ENCODE measurements around the gene CENPF.
"Not testable (repeated sequence)": the region's sequence is repeated elsewhere in the genome, so short reads cannot be mapped to it uniquely, and the experiment has no call there.

Gene CENPF, protein sequence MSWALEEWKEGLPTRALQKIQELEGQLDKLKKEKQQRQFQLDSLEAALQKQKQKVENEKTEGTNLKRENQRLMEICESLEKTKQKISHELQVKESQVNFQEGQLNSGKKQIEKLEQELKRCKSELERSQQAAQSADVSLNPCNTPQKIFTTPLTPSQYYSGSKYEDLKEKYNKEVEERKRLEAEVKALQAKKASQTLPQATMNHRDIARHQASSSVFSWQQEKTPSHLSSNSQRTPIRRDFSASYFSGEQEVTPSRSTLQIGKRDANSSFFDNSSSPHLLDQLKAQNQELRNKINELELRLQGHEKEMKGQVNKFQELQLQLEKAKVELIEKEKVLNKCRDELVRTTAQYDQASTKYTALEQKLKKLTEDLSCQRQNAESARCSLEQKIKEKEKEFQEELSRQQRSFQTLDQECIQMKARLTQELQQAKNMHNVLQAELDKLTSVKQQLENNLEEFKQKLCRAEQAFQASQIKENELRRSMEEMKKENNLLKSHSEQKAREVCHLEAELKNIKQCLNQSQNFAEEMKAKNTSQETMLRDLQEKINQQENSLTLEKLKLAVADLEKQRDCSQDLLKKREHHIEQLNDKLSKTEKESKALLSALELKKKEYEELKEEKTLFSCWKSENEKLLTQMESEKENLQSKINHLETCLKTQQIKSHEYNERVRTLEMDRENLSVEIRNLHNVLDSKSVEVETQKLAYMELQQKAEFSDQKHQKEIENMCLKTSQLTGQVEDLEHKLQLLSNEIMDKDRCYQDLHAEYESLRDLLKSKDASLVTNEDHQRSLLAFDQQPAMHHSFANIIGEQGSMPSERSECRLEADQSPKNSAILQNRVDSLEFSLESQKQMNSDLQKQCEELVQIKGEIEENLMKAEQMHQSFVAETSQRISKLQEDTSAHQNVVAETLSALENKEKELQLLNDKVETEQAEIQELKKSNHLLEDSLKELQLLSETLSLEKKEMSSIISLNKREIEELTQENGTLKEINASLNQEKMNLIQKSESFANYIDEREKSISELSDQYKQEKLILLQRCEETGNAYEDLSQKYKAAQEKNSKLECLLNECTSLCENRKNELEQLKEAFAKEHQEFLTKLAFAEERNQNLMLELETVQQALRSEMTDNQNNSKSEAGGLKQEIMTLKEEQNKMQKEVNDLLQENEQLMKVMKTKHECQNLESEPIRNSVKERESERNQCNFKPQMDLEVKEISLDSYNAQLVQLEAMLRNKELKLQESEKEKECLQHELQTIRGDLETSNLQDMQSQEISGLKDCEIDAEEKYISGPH (N-terminal part only)
- 11.2 to 15.6 (median 11.5) reads per million in 3 experiments for total RNA-seq

DNA sequence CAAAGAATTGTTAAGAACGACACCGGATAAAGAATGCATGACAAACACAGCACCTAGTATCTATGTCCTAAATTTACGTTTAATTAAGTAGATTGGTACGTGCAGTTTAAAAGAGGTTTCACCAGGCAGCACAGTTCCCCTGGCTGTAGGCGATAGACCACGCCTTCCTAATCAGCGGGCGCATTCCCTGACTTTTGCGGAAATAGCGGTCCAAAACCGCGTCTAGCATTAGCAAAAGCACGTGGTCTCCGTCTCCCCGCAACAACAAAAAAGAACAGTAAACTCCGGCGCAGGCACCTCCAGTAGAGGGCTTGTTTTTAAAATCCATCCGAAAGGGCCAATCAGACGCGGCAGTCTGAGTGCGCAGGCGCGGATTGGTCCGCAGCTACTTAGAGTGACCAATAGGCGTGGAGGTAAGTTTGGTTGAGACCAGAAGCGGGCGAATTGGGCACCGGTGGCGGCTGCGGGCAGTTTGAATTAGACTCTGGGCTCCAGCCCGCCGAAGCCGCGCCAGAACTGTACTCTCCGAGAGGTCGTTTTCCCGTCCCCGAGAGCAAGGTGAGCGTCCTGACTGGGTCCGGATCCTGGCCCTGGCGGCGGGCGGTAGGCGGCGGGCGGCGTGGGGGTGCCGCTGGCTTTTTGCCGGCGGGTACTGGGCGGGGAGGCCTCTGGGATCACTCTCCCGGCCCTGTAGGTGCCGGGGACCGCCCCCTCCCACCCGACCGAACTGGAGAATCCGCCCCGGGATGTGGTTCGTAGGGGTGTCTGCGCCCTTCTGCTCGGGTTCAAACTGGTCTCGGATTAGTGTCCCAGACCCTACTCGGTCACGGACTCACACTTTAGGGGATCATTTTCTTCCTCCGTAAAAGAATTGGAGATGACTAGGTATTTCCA lies at the start of gene CENPF:
CENPF (plus strand) TSS at position 432 of the 894 bp plus-strand sequence. CDS start 10,560 bp downstream, outside the sequence.
- DNase-seq, result peak; percentile 95

DNA sequence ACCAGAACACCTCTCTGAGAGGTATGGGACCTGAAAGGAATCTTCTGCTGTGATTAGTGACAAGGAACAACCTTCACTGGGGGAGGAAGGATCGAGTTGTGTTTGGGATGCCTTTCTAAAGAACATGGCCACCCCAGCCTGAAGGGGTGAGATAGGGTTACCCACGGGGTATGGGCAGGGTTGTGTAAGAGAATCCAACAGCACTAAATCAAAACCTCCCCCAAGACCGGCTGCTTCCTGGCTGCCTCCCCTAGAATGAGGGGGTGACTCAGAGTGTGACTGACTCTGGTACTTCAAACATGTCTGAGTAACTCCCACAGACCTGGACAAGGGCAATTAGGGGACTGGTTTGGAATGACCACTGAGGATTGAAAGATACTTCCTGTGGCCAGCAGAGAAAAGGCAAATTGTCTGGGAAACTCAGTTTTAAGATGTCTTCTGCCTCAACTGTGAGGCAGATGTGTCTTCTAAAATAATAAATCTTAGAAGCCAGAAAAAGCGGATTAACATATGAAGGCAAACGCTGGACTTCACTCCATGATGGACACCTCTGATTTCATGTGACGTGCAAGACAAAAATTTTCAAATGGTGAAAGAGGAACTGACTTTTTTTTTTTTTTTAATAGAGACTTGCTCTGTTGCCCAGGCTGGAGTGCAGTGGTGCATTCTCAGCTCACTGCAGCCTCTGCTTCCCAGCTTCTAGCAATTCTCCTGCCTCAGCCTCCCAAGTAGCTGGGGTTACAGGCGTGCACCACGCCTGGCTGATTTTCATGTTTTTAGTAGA lies 44.9 kb upstream of the CENPF start:
- no peak for DNase-seq

DNA sequence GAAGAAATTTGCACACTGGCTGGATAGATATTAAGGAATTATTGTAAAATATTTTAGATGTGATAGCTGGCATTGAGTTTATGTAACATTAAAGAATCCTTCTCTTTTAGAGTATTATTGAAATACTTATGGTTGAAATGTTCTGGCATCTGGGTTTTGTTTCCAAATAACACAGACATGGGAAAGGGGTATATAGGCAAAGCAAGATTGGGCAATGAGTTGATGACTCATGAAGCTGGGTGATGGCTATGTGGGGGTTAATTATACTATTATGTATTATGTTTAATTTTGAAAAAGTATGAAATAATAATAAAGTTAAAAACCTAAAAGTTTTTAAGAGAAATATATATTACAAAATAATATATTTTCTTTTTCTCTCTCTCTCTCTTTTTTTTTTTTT lies 39.1 kb upstream of the CENPF start:
- DNase-seq, result no peak

DNA sequence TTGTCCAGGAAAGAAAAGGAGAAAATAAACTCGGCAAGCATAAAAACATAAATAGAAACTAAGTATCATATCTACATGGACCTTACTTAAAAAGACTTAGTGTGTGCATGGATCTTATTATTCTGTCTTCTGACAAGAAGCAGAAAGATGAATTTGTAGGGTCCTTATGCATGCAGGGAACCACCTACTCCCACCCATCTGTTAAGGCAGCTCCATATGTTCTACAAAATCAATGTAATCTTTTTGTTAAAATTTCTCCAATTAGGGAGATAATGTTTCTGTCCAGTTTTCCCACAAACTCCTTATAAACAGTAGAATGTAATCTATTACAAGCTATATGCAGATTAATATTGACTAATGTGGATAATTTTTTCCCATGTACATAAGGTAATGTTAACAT lies 37.7 kb upstream of the CENPF start:
- DNase-seq, result no peak

DNA sequence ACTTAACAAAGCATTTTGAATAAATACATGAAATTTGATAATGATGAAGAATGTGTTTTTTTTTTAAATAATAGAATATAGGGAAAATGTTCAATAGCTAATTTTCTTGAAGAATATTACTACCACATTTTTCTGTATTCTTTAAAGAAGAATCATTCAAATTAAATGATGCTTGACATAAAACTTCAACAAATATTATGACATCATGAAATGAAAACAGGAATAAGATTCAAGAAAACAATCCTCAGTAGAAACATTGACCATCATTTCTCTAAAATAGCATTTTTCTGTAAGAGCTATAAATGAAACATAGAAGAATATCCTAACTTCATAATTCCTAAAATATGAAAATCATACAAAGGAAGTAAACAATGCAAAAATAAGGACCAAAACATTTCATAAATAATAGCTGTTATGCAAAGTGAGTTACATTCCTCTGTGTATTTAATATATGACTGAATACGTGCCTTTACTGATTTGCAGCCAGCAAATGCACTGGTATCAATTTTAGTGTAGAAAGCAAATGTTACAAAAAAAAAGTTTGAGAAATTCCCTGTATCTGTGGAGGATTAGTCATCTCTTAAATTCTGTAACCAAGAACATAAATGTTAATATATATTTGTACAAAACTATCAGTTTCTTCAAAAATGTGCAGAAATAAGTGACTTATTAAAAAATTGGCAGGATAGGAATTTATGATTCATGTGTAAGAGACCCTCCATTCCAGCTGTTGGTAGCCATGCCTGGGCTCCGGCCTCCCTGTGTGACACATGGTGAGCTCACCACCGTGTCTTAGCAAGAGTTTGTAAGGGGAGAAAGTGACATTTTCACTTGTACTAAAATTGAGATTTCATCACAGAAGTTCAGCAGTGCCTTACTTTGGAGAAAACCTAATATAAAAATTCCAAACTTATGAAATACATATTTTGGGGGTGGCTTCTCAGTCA lies 36.6 kb upstream of the CENPF start:
- no peak for DNase-seq

DNA sequence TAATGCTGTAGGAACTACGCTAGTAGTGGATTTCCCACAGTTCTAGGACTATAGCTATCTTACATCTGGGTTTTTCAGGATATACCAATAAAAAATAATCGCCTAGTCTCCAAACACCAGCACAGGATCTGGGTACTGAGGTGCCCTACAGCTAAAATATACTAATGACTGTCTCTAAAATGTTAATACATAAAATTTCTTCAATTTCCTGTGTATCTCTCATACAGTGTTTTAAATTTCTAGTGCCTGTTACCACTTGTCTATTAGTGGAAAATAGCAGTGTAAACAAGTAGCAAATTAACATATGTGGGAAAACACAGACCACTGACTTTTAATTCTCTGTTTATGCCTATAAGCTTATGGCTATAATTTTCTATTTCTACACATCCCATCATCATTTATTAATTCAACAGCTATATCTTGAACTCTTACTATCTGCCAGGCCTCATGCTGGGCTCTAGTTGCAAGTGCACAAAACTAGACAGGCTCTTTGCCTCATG lies 35.5 kb upstream of the CENPF start:
- DNase-seq, result no peak

DNA sequence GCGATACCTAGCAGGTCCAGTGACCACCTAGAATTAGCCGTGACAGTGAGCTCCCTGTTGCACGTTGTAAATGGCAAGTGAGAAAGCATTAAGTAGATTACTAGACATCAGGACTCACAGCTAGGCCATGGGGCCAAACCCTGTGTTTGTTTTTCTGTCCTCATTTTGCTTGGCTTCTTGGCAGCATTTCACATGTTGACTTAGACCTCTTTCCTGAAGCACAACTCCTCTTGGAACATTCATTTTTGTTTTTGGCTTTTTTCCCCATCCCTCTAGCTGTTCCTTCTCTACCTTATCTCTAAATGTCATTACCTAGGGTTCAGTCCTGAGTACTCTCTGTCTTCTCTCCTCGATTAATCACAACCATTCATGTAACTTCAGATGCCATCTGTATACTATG lies 34.7 kb upstream of the CENPF start:
- no peak for DNase-seq

GRCh38 chr1:214569357-214570004 lies 33.5 kb upstream of the CENPF start:
- no peak for DNase-seq

DNA sequence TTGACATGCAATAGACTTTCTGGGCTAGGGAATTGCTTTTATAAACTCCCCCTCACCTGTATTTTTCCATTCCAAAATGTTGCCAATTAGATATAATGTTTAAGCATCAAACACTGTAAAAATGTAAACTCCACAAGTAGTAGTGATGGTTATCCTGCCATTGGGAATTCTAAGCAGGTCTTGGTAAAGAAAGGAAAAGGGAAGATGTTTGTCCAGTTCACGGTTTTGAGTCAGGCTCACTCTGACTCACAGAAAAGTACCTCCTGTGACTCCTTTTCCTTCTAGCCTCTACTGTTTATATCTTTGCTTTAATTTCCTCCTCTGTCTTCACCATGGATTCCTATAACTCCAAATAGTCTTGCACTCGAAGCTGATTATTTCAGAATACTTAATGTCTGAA lies 32.6 kb upstream of the CENPF start:
- no peak for DNase-seq

DNA sequence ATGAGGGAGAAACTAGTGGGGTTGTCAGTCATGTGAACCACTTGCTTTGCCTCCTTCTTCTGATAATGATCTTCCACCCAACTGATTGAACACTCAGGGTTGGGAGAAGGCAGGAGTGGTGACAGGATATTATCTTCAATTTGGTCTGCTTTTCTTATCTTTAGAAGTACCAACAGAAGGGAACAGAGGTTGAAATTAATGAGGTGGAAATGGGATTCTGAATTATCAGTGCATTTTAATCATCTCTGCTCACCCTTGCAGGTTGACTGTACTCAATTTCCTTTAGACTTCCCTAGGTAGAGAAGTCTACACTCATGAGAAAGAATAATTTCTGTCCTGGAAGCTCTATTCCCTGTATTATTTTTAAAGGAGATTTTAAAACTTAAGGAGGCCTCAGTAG lies 31.7 kb upstream of the CENPF start:
- DNase-seq, result no peak

- DNase-seq, result no peak
Measured at GRCh38 chr1:214573386-214574318, 29.3 kb upstream of the CENPF start.

GRCh38 chr1:214574598-214575411 lies 28.2 kb upstream of the CENPF start:
- DNase-seq, result no peak

DNA sequence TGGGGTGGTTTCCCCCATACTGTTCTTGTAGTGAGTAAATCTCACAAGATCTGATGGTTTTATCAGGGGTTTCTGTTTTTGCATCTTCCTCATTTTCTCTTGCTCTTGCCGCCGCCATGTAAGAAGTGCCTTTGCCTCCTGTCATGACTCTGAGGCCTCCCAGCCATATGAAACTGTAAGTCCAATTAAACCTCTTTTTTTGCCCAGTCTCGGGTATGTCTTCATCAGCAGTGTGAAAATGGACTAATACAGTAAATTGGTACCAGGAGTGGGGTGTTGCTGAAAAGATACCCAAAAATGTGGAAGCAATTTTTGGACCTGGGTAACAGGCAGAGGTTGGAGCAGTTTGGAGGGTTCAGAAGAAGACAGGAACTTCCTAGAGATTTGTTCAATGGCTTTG lies 26.9 kb upstream of the CENPF start:
- not testable (repeated sequence) for DNase-seq

DNA sequence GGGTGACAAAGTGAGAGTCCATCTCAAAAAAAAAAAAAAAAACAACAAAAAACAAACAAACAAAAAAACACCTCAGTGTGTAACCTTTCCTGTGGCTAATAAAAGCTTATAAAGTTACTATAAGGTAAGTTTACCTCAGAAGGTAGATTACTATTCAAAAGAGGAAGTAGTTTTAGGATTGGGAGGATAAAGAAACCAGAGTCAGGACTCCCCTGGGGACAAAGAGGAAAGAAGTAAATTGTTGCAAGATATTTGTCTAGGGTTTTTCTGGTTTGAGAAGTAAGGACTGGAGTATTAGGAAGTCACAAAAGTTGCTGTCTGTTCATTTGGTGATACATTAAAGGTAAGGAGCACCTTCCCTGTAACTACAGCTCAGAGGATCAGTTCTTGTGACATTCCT lies 23.8 kb upstream of the CENPF start:
- no peak for DNase-seq

DNA sequence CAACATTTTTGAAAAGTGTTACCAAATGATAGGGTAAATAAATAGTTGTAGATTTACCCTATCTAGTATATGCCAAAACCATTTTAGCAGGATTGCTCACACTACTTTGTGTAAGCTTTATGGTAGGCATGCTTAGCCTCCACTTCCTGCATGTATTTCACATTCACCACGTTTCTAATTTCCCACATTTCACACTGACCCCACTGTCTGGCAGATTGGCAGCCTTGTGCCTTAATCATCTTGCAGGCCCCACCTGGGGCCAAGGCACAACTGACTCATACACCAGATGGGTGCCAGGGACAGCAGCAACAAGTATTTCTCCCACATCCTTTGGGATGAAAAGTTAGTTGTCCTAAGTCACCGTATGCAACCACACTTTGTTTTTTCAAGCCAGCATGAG lies 21.2 kb upstream of the CENPF start:
- no peak for DNase-seq

DNA sequence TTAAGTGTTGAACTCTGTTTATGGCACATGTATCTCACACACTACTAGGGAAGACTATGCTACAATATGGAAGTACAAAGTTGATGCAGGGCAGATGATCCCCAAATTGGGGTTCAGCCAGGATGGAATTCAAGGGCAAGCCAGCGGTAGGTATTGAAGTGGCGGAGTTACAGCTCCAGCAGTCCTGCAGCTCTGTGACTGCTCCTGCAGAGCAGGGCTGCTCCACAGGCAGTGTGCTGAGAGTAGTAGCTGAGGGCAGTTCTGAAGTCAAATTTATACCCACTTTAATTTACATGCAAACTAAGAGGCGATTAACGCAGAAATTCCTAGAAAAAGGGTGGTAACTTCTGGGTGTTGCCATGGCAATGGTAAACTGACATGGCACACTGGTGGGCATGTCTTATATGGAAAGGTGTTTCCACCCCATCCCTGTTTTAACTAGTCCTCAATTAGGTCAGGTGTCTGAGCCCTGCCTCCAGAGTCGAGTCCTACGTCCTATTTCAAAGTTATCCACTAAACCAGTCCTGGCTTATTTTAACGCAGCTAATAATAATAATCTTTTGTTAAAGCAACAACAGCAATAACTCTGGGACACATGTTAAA lies 20.6 kb upstream of the CENPF start:
- DNase-seq, result no peak

- DNase-seq, result no peak
Measured at GRCh38 chr1:214583113-214583512, 19.9 kb upstream of the CENPF start.

All from central memory CD4-positive, alpha-beta T cell (primary cell).